Neural cell (in vitro differentiated cells): ENCODE data around the gene GSK3A. TPM values are rescaled to one million over a fixed set of nuclear protein-coding genes. Genes with fewer than 3 reads are reported as not detected.

Experiments used
- H2AFZ ChIP-seq: fragments of 200-600, 300-800 bp; sonication (generic), shearing (Covaris generic); 2 replicates; pipeline ENCODE4 v1.6.0; 2014; ENCODE audit warnings: low read depth, mild to moderate bottlenecking, antibody characterized with exemption, low read length, moderate library complexity
- H3F3A ChIP-seq: fragments of 200-600 bp; shearing (Covaris generic); 2 replicates; pipeline ENCODE4 v1.6.1; 2016; ENCODE audit warnings: mild to moderate bottlenecking, moderate library complexity, mixed read lengths, antibody characterized with exemption, low read length; ENCODE audit not compliant: insufficient read depth, poor library complexity, severe bottlenecking
- H3K27ac ChIP-seq: fragments of 200-600, 300-800 bp; sonication (generic), shearing (Covaris generic); 2 replicates; pipeline ENCODE4 v1.5.1; 2014; ENCODE audit warnings: mild to moderate bottlenecking, low read length, moderate library complexity
- H3K27me3 ChIP-seq: fragments of 300-800, 200-600 bp; sonication (generic), shearing (Covaris generic); 2 replicates; pipeline ENCODE4 v1.6.0; 2014; ENCODE audit warnings: mild to moderate bottlenecking, low read depth, low read length, moderate library complexity; ENCODE audit not compliant: insufficient read depth
- H3K36me3 ChIP-seq: fragments of 300-800, 200-600 bp; sonication (generic), shearing (Covaris generic); 2 replicates; pipeline ENCODE4 v1.5.1; 2014; ENCODE audit warnings: mild to moderate bottlenecking, antibody characterized with exemption, low read length, moderate library complexity; ENCODE audit not compliant: insufficient read depth
- H3K4me2 ChIP-seq: fragments of 300-800, 200-600 bp; sonication (generic), shearing (Covaris generic); 2 replicates; pipeline ENCODE4 v1.6.0; 2014; ENCODE audit warnings: mild to moderate bottlenecking, low read length
- H3K4me3 ChIP-seq: fragments of 300-800, 200-600 bp; sonication (generic), shearing (Covaris generic); 2 replicates; pipeline ENCODE4 v1.5.1; 2014; ENCODE audit warnings: mild to moderate bottlenecking, low read length, moderate library complexity
- H3K79me2 ChIP-seq: fragments of 200-600 bp; shearing (Covaris generic); replicated peaks from 2 replicates; pipeline ENCODE4 v1.6.0; 2014; ENCODE audit warnings: mild to moderate bottlenecking, low read length, moderate library complexity; ENCODE audit not compliant: insufficient read depth
- H3K9ac ChIP-seq: fragments of 300-800, 200-600 bp; sonication (generic), shearing (Covaris generic); 2 replicates; pipeline ENCODE4 v1.6.1; 2016; ENCODE audit warnings: mild to moderate bottlenecking, low read length, mixed read lengths
- H3K9me2 ChIP-seq: fragments of 200-600 bp; shearing (Covaris generic); 2 replicates; pipeline ENCODE4 v1.6.1; 2016; ENCODE audit warnings: mild to moderate bottlenecking, low read length, mixed read lengths; ENCODE audit not compliant: insufficient read depth
- H3K9me3 ChIP-seq: fragments of 200-600, 300-800 bp; sonication (generic), shearing (Covaris generic); 2 replicates; pipeline ENCODE4 v1.6.1; 2016; ENCODE audit warnings: mild to moderate bottlenecking, mixed run types, low read length, moderate library complexity, mixed read lengths
- H4K20me1 ChIP-seq: fragments of 200-600 bp; shearing (Covaris generic); 2 replicates; pipeline ENCODE4 v1.6.1; 2016; ENCODE audit warnings: mild to moderate bottlenecking, mixed run types; ENCODE audit not compliant: insufficient read depth
- CTCF ChIP-seq: fragments of 450-650 bp; IDR thresholded peaks from 2 replicates; pipeline ENCODE4 v1.5.1; 2014; ENCODE audit warnings: antibody characterized with exemption, mild to moderate bottlenecking, moderate library complexity; ENCODE audit not compliant: poor library complexity, severe bottlenecking
- EP300 ChIP-seq: fragments of 450-650 bp; conservative IDR thresholded peaks from 2 replicates; pipeline ENCODE4 v1.6.1; 2014; ENCODE audit warnings: antibody characterized with exemption, mild to moderate bottlenecking, moderate library complexity; ENCODE audit not compliant: poor library complexity, severe bottlenecking
- EZH2 ChIP-seq: fragments of 200-600, 300-800 bp; shearing (Covaris generic), sonication (generic); IDR thresholded peaks from 2 replicates; pipeline ENCODE4 v1.6.1; 2014; ENCODE audit warnings: antibody characterized with exemption, low read length, borderline replicate concordance, mild to moderate bottlenecking; ENCODE audit not compliant: insufficient read depth, poor library complexity, severe bottlenecking
- MXI1 ChIP-seq: fragments of 450-650 bp; conservative IDR thresholded peaks from 2 replicates; pipeline ENCODE4 v1.6.1; 2014; ENCODE audit warnings: antibody characterized with exemption, mild to moderate bottlenecking; ENCODE audit not compliant: poor library complexity, severe bottlenecking
- POLR2AphosphoS5 ChIP-seq: IDR thresholded peaks from 2 replicates; pipeline ENCODE4 v1.6.1; 2012
- RAD21 ChIP-seq: fragments of 450-650 bp; conservative IDR thresholded peaks from 2 replicates; pipeline ENCODE4 v1.6.1; 2014; ENCODE audit warnings: antibody characterized with exemption, mild to moderate bottlenecking, moderate library complexity
- SMC3 ChIP-seq: fragments of 450-650 bp; conservative IDR thresholded peaks from 2 replicates; pipeline ENCODE4 v1.6.1; 2014; ENCODE audit warnings: antibody characterized with exemption, mild to moderate bottlenecking, moderate library complexity; ENCODE audit not compliant: poor library complexity
- TAF1 ChIP-seq: IDR thresholded peaks from 2 replicates; pipeline ENCODE4 v1.6.1; 2012; ENCODE audit warnings: low read depth
- polyA plus RNA-seq: library from polyadenylated mRNA; depleted of rRNA; stranded (reverse); fragments of >200 nt; gene quantifications from 2 replicates; pipeline ENCODE4 v1.2.3, GENCODE V29; 2014
- TF ChIP-seq, protein P1 (sequence below): IDR thresholded peaks from 2 replicates; pipeline ENCODE4 v1.6.1; 2012; ENCODE audit warnings: borderline replicate concordance

GSK3A gene
- polyA plus RNA-seq, 1 donor from 2014 or later, result 25.2 TPM

DNA sequence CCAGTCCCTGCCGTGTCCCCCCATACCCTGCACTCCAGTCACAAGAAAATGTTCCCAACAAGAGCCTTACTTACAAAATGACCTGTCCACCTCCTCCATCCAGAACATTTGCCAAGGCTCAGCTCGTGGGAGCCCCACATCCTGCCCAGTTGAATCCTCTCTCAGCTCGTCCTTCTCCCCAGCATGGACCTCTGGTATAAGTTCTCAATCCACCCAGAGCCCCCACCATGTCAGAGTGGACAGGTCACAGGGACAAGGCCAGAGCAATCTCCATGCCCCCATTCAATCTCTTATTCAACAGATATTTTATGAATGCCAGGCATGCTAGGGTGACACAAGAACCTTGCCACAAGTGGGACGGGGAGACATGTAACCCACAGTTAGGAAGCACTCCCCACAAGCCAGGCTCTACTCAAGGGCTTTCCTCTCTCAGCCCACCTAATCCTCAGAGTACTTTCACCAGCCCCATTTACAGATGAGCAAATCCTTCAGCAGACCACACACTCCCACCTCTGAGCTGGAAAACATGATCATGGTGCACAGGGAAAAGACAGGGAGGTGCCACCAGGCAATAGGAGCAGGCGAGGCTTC lies 40.0 kb downstream of the GSK3A start:
- H3K4me3 ChIP-seq, result no peak overlapping the region

DNA sequence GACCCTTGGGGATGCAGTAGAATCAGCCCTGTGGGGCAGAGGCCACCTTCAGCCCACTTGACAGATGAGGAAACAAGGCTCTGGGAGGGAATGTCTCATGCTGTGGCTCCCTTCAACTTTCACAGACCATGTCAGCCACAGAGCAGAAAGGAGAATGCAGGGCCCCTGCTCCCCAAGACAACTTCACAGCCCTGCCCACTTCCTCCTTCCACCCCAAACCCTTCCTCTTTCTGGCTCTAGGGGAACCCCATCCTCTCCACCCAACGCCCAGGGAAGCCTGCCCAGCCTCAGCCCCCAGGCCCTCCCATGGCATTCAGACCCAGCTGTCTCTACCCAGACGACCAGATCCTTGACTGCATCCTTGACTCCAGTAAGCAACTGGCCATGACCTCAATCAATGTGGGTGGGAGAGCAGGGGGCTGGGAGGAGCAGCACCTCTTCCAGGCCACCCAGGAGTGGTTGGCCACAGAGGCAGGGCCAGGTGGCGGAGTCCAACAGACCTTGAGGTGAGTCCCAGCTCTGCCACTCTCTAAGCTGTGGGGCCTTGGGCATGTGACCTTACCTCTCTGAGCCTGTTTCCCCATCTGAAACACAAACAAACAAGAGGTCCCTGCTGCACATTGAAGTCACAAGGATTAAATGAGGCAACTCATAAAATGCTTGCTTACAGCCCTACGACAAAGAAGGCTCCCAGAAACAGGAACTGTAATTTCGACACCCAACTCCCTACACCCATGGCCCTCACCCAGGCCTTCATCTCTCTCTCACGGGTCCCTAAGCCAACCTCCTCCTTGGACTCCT lies 40.7 kb downstream of the GSK3A start:
- Histone ChIP-seq H3K27ac (no peak overlapping the region), H3K27me3 (no peaks in the 10 kb centered on the region), H3K36me3 (peaks cover 7% of the 10 kb centered on the region), H3K9me3 (no peaks in the 10 kb centered on the region), H3K4me2 (no peak overlapping the region), H3K4me3 (no peak overlapping the region), H3K79me2 (no peaks in the 10 kb centered on the region), H4K20me1 (peaks cover 3% of the 10 kb centered on the region), H3F3A (no peaks in the 10 kb centered on the region), H2AFZ (no peak overlapping the region), H3K9ac (no peak overlapping the region), H3K9me2 (no peaks in the 10 kb centered on the region)
- TF ChIP-seq EP300 (no peak), MXI1 (no peak), POLR2AphosphoS5 (no peak), TAF1 (no peak), SMC3 (no peak), CTCF (no peak)
- TF ChIP-seq, protein P1, sequence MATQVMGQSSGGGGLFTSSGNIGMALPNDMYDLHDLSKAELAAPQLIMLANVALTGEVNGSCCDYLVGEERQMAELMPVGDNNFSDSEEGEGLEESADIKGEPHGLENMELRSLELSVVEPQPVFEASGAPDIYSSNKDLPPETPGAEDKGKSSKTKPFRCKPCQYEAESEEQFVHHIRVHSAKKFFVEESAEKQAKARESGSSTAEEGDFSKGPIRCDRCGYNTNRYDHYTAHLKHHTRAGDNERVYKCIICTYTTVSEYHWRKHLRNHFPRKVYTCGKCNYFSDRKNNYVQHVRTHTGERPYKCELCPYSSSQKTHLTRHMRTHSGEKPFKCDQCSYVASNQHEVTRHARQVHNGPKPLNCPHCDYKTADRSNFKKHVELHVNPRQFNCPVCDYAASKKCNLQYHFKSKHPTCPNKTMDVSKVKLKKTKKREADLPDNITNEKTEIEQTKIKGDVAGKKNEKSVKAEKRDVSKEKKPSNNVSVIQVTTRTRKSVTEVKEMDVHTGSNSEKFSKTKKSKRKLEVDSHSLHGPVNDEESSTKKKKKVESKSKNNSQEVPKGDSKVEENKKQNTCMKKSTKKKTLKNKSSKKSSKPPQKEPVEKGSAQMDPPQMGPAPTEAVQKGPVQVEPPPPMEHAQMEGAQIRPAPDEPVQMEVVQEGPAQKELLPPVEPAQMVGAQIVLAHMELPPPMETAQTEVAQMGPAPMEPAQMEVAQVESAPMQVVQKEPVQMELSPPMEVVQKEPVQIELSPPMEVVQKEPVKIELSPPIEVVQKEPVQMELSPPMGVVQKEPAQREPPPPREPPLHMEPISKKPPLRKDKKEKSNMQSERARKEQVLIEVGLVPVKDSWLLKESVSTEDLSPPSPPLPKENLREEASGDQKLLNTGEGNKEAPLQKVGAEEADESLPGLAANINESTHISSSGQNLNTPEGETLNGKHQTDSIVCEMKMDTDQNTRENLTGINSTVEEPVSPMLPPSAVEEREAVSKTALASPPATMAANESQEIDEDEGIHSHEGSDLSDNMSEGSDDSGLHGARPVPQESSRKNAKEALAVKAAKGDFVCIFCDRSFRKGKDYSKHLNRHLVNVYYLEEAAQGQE, result no peak

More for the DNA sequence above, 40.0 kb downstream of the GSK3A start:
- TF ChIP-seq EP300 (no peak), POLR2AphosphoS5 (no peak), TAF1 (no peak), MXI1 (no peak), CTCF (no peak), RAD21 (no peak), EZH2 (no peak), SMC3 (no peak)
- TF ChIP-seq, protein P1, result no peak
- H3K9me3 ChIP-seq, result no peaks in the 10 kb centered on the region
- no peak overlapping the region for H3K9ac ChIP-seq
- no peak overlapping the region for H3K4me2 ChIP-seq
- no peaks in the 10 kb centered on the region for H3K9me2 ChIP-seq
- H2AFZ ChIP-seq, result no peak overlapping the region
- H3K27me3 ChIP-seq, result no peaks in the 10 kb centered on the region
- no peaks in the 10 kb centered on the region for H3F3A ChIP-seq
- peaks cover 3% of the 10 kb centered on the region for H4K20me1 ChIP-seq
- no peaks in the 10 kb centered on the region for H3K79me2 ChIP-seq
- H3K36me3 ChIP-seq, result peaks cover 7% of the 10 kb centered on the region
- H3K27ac ChIP-seq, result no peak overlapping the region
